Endothelial cell of umbilical vein (primary cell): ENCODE results near the gene ZNF662.

ENCODE experiments used
- EZH2 ChIP-seq: IDR thresholded peaks from 2 replicates; pipeline ENCODE4 v1.6.1; 2012; ENCODE audit warnings: borderline replicate concordance, low read depth, mild to moderate bottlenecking, moderate library complexity, low read length, inconsistent platforms; ENCODE audit not compliant: severe bottlenecking
- FOS ChIP-seq: IDR thresholded peaks from 2 replicates; pipeline ENCODE4 v1.6.1; 2011; ENCODE audit warnings: mild to moderate bottlenecking, low read length, moderate library complexity, borderline replicate concordance; ENCODE audit not compliant: insufficient read depth
- GATA2 ChIP-seq: IDR thresholded peaks from 2 replicates; pipeline ENCODE4 v1.7.0; 2011; ENCODE audit warnings: low read depth, mild to moderate bottlenecking, moderate library complexity, mixed read lengths, low read length; ENCODE audit not compliant: insufficient read length, insufficient read depth
- JUN ChIP-seq: IDR thresholded peaks from 2 replicates; pipeline ENCODE4 v1.6.1; 2011; ENCODE audit warnings: borderline replicate concordance, low read depth; ENCODE audit not compliant: insufficient read length, insufficient read depth
- MYC ChIP-seq: IDR thresholded peaks from one replicate; pipeline ENCODE4 v1.6.1; 2011; ENCODE audit warnings: mild to moderate bottlenecking, low read depth, low read length
- POLR2A ChIP-seq: IDR thresholded peaks from 2 replicates; pipeline ENCODE4 v1.6.1; 2012; ENCODE audit warnings: low read depth, mild to moderate bottlenecking, control low read depth, low read length
- POLR2AphosphoS5 ChIP-seq: IDR thresholded peaks from 2 replicates; pipeline ENCODE4 v1.6.1; 2012; ENCODE audit warnings: low read depth, mild to moderate bottlenecking, control low read depth, low read length, moderate library complexity; ENCODE audit not compliant: insufficient read depth
- TF ChIP-seq, protein P1 (sequence below), 2 donors: IDR thresholded peaks; 1 replicate in 1 of 2; 2 replicates in 1 of 2; pipeline ENCODE4 v1.5.1; 2011; ENCODE audit warnings: low read length in 2 of 2, mild to moderate bottlenecking in 2 of 2, moderate library complexity in 2 of 2, control low read depth in 1 of 2, inconsistent platforms in 1 of 2, low read depth in 1 of 2; ENCODE audit not compliant: insufficient read depth in 1 of 2; ENCODE audit errors: extremely low read depth in 1 of 2
- TF ChIP-seq, protein P2 (sequence below): IDR thresholded peaks from 2 replicates; pipeline ENCODE4 v1.6.1; 2011; ENCODE audit not compliant: insufficient read depth, insufficient read length

DNA sequence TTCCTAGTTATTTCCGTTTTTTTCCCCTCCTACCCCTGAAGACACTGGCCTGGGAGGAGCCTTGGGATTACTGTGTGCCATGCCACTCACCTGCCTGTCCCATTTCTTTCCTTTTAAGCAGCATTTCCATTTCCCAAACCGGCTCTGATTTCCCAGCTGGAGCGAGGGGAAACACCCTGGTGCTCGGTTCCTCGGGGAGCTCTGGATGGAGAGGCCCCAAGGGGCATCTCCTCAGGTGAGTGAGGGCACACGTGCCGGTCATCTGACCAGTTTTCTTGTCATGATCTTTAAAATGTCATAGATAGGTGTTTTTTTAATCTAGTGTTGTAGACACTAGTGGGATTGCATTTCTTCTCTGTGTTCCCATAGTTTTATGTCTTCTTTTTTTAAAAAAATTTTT, 2.7 kb downstream of the ZNF662 start:
- TF ChIP-seq, protein P1, sequence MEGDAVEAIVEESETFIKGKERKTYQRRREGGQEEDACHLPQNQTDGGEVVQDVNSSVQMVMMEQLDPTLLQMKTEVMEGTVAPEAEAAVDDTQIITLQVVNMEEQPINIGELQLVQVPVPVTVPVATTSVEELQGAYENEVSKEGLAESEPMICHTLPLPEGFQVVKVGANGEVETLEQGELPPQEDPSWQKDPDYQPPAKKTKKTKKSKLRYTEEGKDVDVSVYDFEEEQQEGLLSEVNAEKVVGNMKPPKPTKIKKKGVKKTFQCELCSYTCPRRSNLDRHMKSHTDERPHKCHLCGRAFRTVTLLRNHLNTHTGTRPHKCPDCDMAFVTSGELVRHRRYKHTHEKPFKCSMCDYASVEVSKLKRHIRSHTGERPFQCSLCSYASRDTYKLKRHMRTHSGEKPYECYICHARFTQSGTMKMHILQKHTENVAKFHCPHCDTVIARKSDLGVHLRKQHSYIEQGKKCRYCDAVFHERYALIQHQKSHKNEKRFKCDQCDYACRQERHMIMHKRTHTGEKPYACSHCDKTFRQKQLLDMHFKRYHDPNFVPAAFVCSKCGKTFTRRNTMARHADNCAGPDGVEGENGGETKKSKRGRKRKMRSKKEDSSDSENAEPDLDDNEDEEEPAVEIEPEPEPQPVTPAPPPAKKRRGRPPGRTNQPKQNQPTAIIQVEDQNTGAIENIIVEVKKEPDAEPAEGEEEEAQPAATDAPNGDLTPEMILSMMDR (IDR thresholded peaks at IDR 0.05; ENCODE audit: extremely low read depth in 1 of 2, insufficient read depth in 1 of 2, low read depth in 1 of 2, low read length in 2 of 2) = no peak
- no peak for TF ChIP-seq POLR2A
- no peak for TF ChIP-seq MYC
- TF ChIP-seq EZH2 = no peak
- no peak for TF ChIP-seq POLR2AphosphoS5
- TF ChIP-seq, protein P2, sequence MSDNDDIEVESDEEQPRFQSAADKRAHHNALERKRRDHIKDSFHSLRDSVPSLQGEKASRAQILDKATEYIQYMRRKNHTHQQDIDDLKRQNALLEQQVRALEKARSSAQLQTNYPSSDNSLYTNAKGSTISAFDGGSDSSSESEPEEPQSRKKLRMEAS = no peak
- TF ChIP-seq JUN = no peak
- TF ChIP-seq FOS = no peak
- no peak for TF ChIP-seq GATA2
